GM18502 (cell line): ENCODE measurements around the gene KISS1R.

Experiments
- ATAC-seq: cut with Tn5 transposase; IDR thresholded peaks from one replicate; pipeline ENCODE4 v1.9.1; 2021; ENCODE audit warnings: mild to moderate bottlenecking; ENCODE audit not compliant: unreplicated experiment, poor library complexity

KISS1R gene

GRCh38 chr19:964761-965694 is 47.9 kb downstream of the KISS1R start:
- no peak for ATAC-seq

GRCh38 chr19:966485-967088 is 49.5 kb downstream of the KISS1R start:
- no peak for ATAC-seq
